GM12878 (cell line): ENCODE results near the gene ANGEL1. TPM values are rescaled to one million over a fixed set of nuclear protein-coding genes. Genes with fewer than 3 reads are reported as not detected.

Experiments
- ZNF622 ChIP-seq: fragments of 450-650 bp; IDR thresholded peaks from 2 replicates; pipeline ENCODE4 v1.6.1; 2017; ENCODE audit warnings: mild to moderate bottlenecking, inconsistent platforms
- polyA plus RNA-seq, 11 experiments: library from polyadenylated mRNA; depleted of rRNA in 4 of 11; unstranded in 6 of 11; stranded (reverse) in 5 of 11; fragments of >200 nt; fragmentation: Nextera tagmentation in 4 of 11; fragmentation: Illumina TruSeq in 1 of 11; extraction: Ambion mirVana in 4 of 11; extraction: Trizol in 1 of 11; gene quantifications; 1 replicate in 1 of 11; 2 replicates in 10 of 11; pipeline versions ENCODE4 v1.2.1 to v1.2.3, GENCODE V29; 2011 to 2016; ENCODE audit warnings: inconsistent platforms in 2 of 11, missing spikeins in 2 of 11, low read depth in 1 of 11
- total RNA-seq, 4 experiments: library from RNA; depleted of rRNA in 3 of 4; stranded (reverse); fragments of >200 nt in 3 of 4; fragmentation: Illumina TruSeq in 1 of 4; extraction: Trizol in 1 of 4; gene quantifications; 2 replicates each; pipeline versions ENCODE4 v1.2.1 to v1.2.3, GENCODE V29; 2013 to 2021

ANGEL1 gene
- total and polyA plus RNA-seq, 10 of the 15 experiments (the other 5 are each of a cell fraction or from before 2014, with no cell fraction given), result 1.7 to 29.7 (median 12.3) TPM

DNA sequence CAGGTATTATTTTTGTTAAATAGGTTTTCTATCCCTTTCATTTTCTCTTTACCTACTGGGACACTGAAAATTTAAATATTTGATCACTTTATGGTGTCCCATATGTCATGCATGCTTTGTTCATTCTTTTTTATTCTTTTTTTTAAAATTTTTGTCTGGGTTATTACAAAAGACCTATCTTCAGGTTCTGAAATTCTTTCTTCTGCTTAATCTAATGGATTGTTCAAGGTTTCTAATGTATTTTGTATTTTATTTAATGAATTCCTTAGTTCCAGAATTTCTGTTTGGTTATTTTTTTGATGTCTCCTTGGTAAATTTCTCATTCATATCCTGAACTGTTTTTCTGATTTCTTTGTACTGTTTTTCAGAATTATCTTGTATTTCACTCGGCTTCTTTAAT is 71.6 kb downstream of the ANGEL1 start (continued):
- no peak for TF ChIP-seq ZNF622

Other genes with a start within 250 kb of the ANGEL1 start
- gene VASH1, start 51.4 kb downstream of the ANGEL1 start, total RNA-seq (2014; rRNA removed), result 0.40 and 0.49 TPM in 2 replicates
- gene VASH1, start 51.4 kb downstream of the ANGEL1 start, total RNA-seq (2014; rRNA removed; fragmentation: Illumina TruSeq; extraction: Trizol), result 0.54 and 0.78 TPM in 2 replicates
- gene VASH1, start 51.4 kb downstream of the ANGEL1 start, total RNA-seq (2021), result 2.3 and 2.4 TPM in 2 replicates
- 0.29 and 0.67 TPM in 2 replicates for gene VASH1, start 51.4 kb downstream of the ANGEL1 start, polyA plus RNA-seq (2011; rRNA removed)
- gene VASH1, start 51.4 kb downstream of the ANGEL1 start, polyA plus RNA-seq (2014; fragmentation: Illumina TruSeq; extraction: Trizol), result 0.98 and 1.2 TPM in 2 replicates
- gene VASH1, start 51.4 kb downstream of the ANGEL1 start, polyA plus RNA-seq (2014; fragmentation: Nextera tagmentation; extraction: Ambion mirVana), result under 1 TPM; 0.06 to 0.35 TPM
- 1.7 and 1.9 TPM in 2 replicates for gene VASH1, start 51.4 kb downstream of the ANGEL1 start, polyA plus RNA-seq (2014; rRNA removed)
- gene VASH1, start 51.4 kb downstream of the ANGEL1 start, polyA plus RNA-seq (2016; fragmentation: Nextera tagmentation; extraction: Ambion mirVana), result under 1 TPM; 0.45 to 0.52 TPM
- gene LRRC74A, start 13.5 kb upstream of the ANGEL1 start, total RNA-seq (2014; rRNA removed), result not detected in 2 replicates
- gene LRRC74A, start 13.5 kb upstream of the ANGEL1 start, total RNA-seq (2014; rRNA removed; fragmentation: Illumina TruSeq; extraction: Trizol), result not detected in 2 replicates
- gene LRRC74A, start 13.5 kb upstream of the ANGEL1 start, total RNA-seq (2021), result not detected in 2 replicates
- gene LRRC74A, start 13.5 kb upstream of the ANGEL1 start, polyA plus RNA-seq (2011; rRNA removed), result not detected in 2 replicates
- gene LRRC74A, start 13.5 kb upstream of the ANGEL1 start, polyA plus RNA-seq (2014; fragmentation: Illumina TruSeq; extraction: Trizol), result not detected in 2 replicates
- gene LRRC74A, start 13.5 kb upstream of the ANGEL1 start, polyA plus RNA-seq (2014; fragmentation: Nextera tagmentation; extraction: Ambion mirVana), result not detected
- not detected in 2 replicates for gene LRRC74A, start 13.5 kb upstream of the ANGEL1 start, polyA plus RNA-seq (2014; rRNA removed)
- gene LRRC74A, start 13.5 kb upstream of the ANGEL1 start, polyA plus RNA-seq (2016; fragmentation: Nextera tagmentation; extraction: Ambion mirVana), result not detected
- gene IRF2BPL, start 215.8 kb upstream of the ANGEL1 start, total RNA-seq (2014; rRNA removed), result 19.1 and 22.8 TPM in 2 replicates
- 2.8 and 3.4 TPM in 2 replicates for gene IRF2BPL, start 215.8 kb upstream of the ANGEL1 start, total RNA-seq (2014; rRNA removed; fragmentation: Illumina TruSeq; extraction: Trizol)
- 33.3 and 34.5 TPM in 2 replicates for gene IRF2BPL, start 215.8 kb upstream of the ANGEL1 start, total RNA-seq (2021)
- 8.3 and 9.7 TPM in 2 replicates for gene IRF2BPL, start 215.8 kb upstream of the ANGEL1 start, polyA plus RNA-seq (2011; rRNA removed)
- gene IRF2BPL, start 215.8 kb upstream of the ANGEL1 start, polyA plus RNA-seq (2014; fragmentation: Illumina TruSeq; extraction: Trizol), result 1.6 and 2.9 TPM in 2 replicates
- 1 to 10 TPM; 1.2 to 1.9 TPM for gene IRF2BPL, start 215.8 kb upstream of the ANGEL1 start, polyA plus RNA-seq (2014; fragmentation: Nextera tagmentation; extraction: Ambion mirVana)
- gene IRF2BPL, start 215.8 kb upstream of the ANGEL1 start, polyA plus RNA-seq (2014; rRNA removed), result 11.6 and 14.4 TPM in 2 replicates
- 1 to 10 TPM; 1.4 to 2.3 TPM for gene IRF2BPL, start 215.8 kb upstream of the ANGEL1 start, polyA plus RNA-seq (2016; fragmentation: Nextera tagmentation; extraction: Ambion mirVana)